Left ventricle myocardium inferior (tissue), 1 donor: ENCODE results near the gene MAN1C1. TPM values are rescaled to one million over a fixed set of nuclear protein-coding genes. Genes with fewer than 3 reads are reported as not detected.

Source experiments
- DNase-seq: peaks from one replicate; pipeline ENCODE4 v3.0.0-alpha.2; 2020
- H3K27ac ChIP-seq: fragments of 200-600 bp; replicated peaks from 2 replicates; pipeline ENCODE4 v1.8.0; 2021
- H3K27me3 ChIP-seq: fragments of 200-600 bp; 2 replicates; pipeline ENCODE4 v1.8.0; 2021; ENCODE audit warnings: low read depth
- H3K36me3 ChIP-seq: fragments of 200-600 bp; 2 replicates; pipeline ENCODE4 v1.8.0; 2021
- H3K4me1 ChIP-seq: fragments of 200-600 bp; 2 replicates; pipeline ENCODE4 v1.8.0; 2021
- H3K4me3 ChIP-seq: fragments of 200-600 bp; 2 replicates; pipeline ENCODE4 v1.8.0; 2021; ENCODE audit warnings: mild to moderate bottlenecking, moderate library complexity
- H3K9me3 ChIP-seq: fragments of 200-600 bp; replicated peaks from 2 replicates; pipeline ENCODE4 v1.8.0; 2021
- intact Hi-C: fragments of 100-400 bp; cut with micrococcal nuclease; formaldehyde crosslinking; loops from one replicate; pipeline ENCODE4 v1.11.0; 2022
- total RNA-seq: library from RNA; stranded (reverse); fragmentation: NEBNext Ultra II Directional; extraction: Animal tissue kit (Norgen Biotek cat#: 25700); gene quantifications from one replicate; pipeline ENCODE4 v1.2.1, GENCODE V29; 2021
- TF ChIP-seq, protein P1 (sequence below): fragments of 200-600 bp; IDR thresholded peaks from 2 replicates; pipeline ENCODE4 v1.8.0; 2021; ENCODE audit warnings: antibody characterized with exemption, mild to moderate bottlenecking, borderline replicate concordance
- donor health status: DM: no; HTN: yes; CAD: no; lungs with severe emphysema.

MAN1C1 gene
- total RNA-seq, 1 donor from 2014 or later: 18.0 TPM

- TF ChIP-seq, protein P1, sequence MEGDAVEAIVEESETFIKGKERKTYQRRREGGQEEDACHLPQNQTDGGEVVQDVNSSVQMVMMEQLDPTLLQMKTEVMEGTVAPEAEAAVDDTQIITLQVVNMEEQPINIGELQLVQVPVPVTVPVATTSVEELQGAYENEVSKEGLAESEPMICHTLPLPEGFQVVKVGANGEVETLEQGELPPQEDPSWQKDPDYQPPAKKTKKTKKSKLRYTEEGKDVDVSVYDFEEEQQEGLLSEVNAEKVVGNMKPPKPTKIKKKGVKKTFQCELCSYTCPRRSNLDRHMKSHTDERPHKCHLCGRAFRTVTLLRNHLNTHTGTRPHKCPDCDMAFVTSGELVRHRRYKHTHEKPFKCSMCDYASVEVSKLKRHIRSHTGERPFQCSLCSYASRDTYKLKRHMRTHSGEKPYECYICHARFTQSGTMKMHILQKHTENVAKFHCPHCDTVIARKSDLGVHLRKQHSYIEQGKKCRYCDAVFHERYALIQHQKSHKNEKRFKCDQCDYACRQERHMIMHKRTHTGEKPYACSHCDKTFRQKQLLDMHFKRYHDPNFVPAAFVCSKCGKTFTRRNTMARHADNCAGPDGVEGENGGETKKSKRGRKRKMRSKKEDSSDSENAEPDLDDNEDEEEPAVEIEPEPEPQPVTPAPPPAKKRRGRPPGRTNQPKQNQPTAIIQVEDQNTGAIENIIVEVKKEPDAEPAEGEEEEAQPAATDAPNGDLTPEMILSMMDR: no peak
- Histone ChIP-seq H3K27ac (no peak overlapping the region), H3K36me3 (no peaks in the 10 kb centered on the region), H3K4me3 (no peak overlapping the region), H3K9me3 (no peaks in the 10 kb centered on the region), H3K4me1 (peaks cover 48% of the 10 kb centered on the region), H3K27me3 (no peaks in the 10 kb centered on the region)
- no peak for DNase-seq
- intact Hi-C loops: no loop called here
Observed at GRCh38 chr1:25684216-25684965, 67.8 kb downstream of the MAN1C1 start.

- intact Hi-C loops: no loop called here
- Histone ChIP-seq H3K9me3 (no peaks in the 10 kb centered on the region), H3K4me1 (peaks cover 53% of the 10 kb centered on the region), H3K27ac (no peak overlapping the region), H3K4me3 (no peak overlapping the region), H3K27me3 (no peaks in the 10 kb centered on the region), H3K36me3 (no peaks in the 10 kb centered on the region)
- DNase-seq: no peak
- TF ChIP-seq, protein P1: no peak
Observed at GRCh38 chr1:25685211-25685750, 68.7 kb downstream of the MAN1C1 start.

DNA sequence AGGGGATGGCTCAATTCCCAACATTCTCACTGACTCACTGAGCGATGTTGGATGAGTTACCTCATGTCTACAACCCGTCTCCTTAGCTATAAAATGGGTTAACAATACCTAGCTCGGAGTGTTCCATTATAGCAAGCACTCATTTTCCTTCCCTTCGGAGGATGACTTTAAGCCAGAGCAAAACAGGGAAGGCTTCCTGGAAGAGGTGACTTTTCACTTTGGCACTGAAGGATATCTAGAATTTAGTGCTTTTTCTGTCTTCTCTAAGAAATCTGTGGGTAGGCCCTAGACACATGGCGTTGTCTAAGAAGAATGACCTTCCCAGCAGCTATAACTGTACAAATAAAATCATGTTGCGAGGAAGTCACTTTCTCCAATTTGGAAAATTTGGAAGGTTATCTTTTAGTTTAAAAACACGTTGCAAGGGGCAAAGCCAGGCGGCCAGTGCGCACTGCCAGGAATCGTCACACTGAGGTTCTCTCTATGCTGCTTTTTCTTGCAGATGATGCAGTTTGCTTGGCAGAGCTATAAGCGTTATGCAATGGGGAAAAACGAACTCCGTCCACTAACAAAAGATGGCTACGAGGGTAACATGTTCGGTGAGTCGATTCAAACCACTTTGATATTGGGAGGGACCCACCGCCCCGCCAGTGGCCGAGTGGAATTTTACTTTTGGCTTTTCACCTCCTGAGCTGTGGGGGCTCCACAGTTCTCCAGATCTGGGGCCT, 69.5 kb downstream of the MAN1C1 start:
- H3K36me3 ChIP-seq: no peaks in the 10 kb centered on the region
- intact Hi-C loops: no loop called here
- no peak overlapping the region for H3K4me3 ChIP-seq
- H3K9me3 ChIP-seq: no peaks in the 10 kb centered on the region
- TF ChIP-seq, protein P1: no peak
- H3K27me3 ChIP-seq: no peaks in the 10 kb centered on the region
- H3K4me1 ChIP-seq: peaks cover 53% of the 10 kb centered on the region
- DNase-seq: no peak
- no peak overlapping the region for H3K27ac ChIP-seq

GRCh38 chr1:25687221-25688017, 70.8 kb downstream of the MAN1C1 start:
- intact Hi-C loops: no loop called here
- Histone ChIP-seq H3K36me3 (no peaks in the 10 kb centered on the region), H3K4me3 (no peak overlapping the region), H3K9me3 (no peaks in the 10 kb centered on the region), H3K27ac (peak overlapping the region; percentile 68), H3K27me3 (no peaks in the 10 kb centered on the region), H3K4me1 (peaks cover 45% of the 10 kb centered on the region)
- TF ChIP-seq, protein P1: no peak
- no peak for DNase-seq
